NT2/D1 (cell line): ENCODE results near the gene ROCK2.

Source experiments
- YY1 ChIP-seq: IDR thresholded peaks from 2 replicates; pipeline ENCODE4 v1.6.1; 2011; ENCODE audit not compliant: insufficient read length, insufficient read depth
- ZNF274 ChIP-seq: IDR thresholded peaks from 2 replicates; pipeline ENCODE4 v1.6.1; 2011; ENCODE audit warnings: mild to moderate bottlenecking, low read depth, low read length

DNA sequence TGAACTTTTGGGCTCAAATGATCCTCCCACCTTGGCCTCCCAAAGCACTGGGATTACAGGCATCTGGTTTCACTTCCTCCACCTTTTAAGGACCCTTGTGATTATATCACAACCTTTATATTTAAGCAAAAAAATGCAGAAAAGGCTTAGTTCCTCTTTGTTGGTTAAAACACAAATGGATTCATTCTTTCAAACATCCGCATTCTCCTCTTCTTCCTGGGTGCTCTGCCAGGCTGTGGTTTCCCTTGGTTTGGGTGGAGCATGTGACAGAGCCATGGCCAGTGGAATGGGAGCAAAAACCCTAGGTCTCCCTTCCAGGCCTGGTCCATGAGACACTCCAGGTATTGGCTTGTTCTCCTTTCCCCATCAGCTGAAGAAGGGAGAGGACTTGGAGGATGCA is 199.1 kb downstream of the ROCK2 start:
- TF ChIP-seq ZNF274 (no peak), YY1 (no peak)
